Large intestine (tissue), 3 donors: ENCODE results near the gene SEMA4D. TPM values are rescaled to one million over a fixed set of nuclear protein-coding genes. Genes with fewer than 3 reads are reported as not detected.

ENCODE experiments used
- DNase-seq, 2 donors: peaks; one replicate each; pipeline versions ENCODE4 v3.0.0 to v3.0.0-alpha.2; 2013
- H3K27ac ChIP-seq: one replicate; pipeline ENCODE4 v1.5.1; 2013; ENCODE audit warnings: low read length
- H3K27me3 ChIP-seq: 2 replicates; pipeline ENCODE4 v1.6.1; 2013; ENCODE audit warnings: low read length; ENCODE audit not compliant: control insufficient read depth, insufficient read depth
- H3K36me3 ChIP-seq: 2 replicates; pipeline ENCODE4 v1.6.1; 2013; ENCODE audit warnings: low read length; ENCODE audit not compliant: control insufficient read depth, insufficient read depth
- H3K4me1 ChIP-seq: one replicate; pipeline ENCODE4 v1.6.1; 2013; ENCODE audit warnings: low read length; ENCODE audit not compliant: control insufficient read depth, insufficient read depth
- H3K4me3 ChIP-seq: one replicate; pipeline ENCODE4 v1.5.1; 2013; ENCODE audit warnings: low read length
- H3K9me3 ChIP-seq: one replicate; pipeline ENCODE4 v1.6.1; 2013; ENCODE audit warnings: mild to moderate bottlenecking, low read depth, low read length, moderate library complexity; ENCODE audit not compliant: control insufficient read depth
- WGBS: methylation state at CpG from one replicate; pipeline ENCODE4 v1.1.5; 2013; ENCODE audit warnings: low lambda C conversion rate; ENCODE audit not compliant: insufficient coverage; 5-methylcytosine and 5-hydroxymethylcytosine counted together
- polyA plus RNA-seq: library from polyadenylated mRNA; unstranded; fragments of 120-200 nt; gene quantifications from one replicate; pipeline ENCODE4 v1.2.1, GENCODE V29; 2013

SEMA4D gene
- polyA plus RNA-seq, 1 donor, result 32.8 TPM

DNA sequence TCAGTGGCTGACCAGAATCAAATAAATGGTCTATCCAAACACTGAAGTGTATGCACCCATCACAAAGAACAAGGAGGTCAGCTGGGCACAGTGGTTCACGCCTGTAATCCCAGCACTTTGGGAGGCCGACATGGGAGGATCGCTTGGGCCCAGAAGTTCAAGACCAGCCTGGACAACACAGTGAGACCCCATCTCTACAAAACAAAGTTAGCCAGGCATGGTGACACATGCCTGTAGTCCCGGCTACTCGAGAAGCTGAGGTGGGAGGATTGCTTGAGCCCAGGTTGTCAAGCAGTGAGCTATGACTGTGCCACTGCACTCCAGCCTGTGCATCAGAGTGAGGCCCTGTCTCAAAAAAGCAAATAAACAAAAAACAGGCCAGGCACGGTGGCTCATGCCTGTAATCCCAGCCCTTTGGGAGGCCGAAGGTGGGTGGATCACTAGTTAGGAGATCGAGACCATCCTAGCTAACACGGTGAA is 40.5 kb downstream of the SEMA4D start:
- Histone ChIP-seq H3K27ac (no peak overlapping the region), H3K36me3 (peaks cover 16% of the 10 kb centered on the region), H3K27me3 (no peaks in the 10 kb centered on the region), H3K4me1 (no peaks in the 10 kb centered on the region), H3K4me3 (no peak overlapping the region), H3K9me3 (no peaks in the 10 kb centered on the region)
- WGBS, result no CpG with 5 or more reads among the region's 9 CpGs
- DNase-seq, result no peak

DNA sequence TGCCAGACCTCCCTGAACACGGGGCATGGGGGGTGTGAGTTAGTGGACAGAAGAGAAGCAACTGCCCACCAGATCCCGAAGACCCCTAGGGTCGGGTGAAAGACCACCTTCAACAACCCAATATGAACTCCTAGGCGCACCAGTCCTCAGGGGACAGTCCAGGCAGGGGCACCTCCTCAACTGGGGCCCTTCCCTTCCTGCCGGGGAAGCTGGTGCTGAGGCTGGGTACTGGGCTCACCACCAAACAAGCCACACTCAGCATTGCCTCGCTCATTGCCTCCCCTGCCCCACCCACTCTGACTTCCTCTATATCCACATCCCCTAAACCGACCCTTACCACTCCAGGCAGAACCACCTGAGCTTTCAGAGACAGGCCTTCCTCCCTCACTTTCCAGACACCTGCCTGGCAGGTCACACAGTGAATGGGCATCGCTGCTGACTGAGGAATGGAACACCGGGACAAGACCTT is 42.5 kb downstream of the SEMA4D start:
- Histone ChIP-seq H3K4me1 (no peaks in the 10 kb centered on the region), H3K4me3 (no peak overlapping the region), H3K9me3 (no peaks in the 10 kb centered on the region), H3K27ac (no peak overlapping the region), H3K36me3 (peaks cover 16% of the 10 kb centered on the region), H3K27me3 (no peaks in the 10 kb centered on the region)
- no CpG with 5 or more reads among the region's 9 CpGs for WGBS
- no peak for DNase-seq

DNA sequence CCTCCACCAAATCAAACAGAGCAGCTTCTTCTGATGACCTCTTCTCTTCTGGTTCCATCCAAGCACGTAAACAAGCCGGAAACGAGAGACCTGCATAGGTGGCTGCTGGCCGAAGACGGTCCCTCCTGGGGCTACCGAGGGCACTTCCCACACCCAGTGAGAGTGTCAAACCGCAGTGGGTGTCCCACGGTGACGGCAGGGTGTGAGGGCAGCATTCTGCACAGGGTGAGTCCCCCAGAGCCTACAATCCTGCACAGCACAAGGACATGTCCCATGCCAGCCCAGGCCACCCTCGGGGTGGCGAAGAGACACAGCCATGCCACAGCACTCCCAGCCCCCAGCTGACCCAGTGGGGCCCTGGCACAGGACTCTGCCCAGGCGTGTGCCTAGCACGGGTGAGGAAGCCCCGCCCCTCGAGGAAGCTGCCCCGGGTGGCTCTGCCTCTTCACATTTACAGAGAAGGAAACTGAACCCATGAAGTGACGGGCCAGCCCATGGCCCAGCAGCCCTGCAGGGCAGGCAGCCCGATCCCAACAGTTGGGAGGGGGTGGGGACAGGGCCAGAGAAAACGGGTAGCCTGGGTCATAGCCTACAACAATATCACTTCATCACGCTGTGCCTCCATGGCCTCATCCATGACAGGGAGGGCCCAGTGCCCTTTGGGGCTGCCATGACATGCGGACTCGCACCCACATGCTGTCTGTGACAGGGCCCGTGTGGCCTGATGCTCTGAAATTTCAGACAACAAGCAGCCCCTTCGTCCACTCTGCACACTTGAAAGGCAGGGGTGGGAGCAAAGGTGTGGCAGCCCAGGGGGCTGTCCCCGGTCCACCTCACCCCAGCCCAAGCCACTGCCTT is 43.2 kb downstream of the SEMA4D start:
- no CpG with 5 or more reads among the region's 25 CpGs for WGBS
- no peak overlapping the region for H3K4me3 ChIP-seq
- H3K9me3 ChIP-seq, result no peaks in the 10 kb centered on the region
- H3K27me3 ChIP-seq, result no peaks in the 10 kb centered on the region
- no peak for DNase-seq
- H3K36me3 ChIP-seq, result peaks cover 16% of the 10 kb centered on the region
- no peaks in the 10 kb centered on the region for H3K4me1 ChIP-seq
- H3K27ac ChIP-seq, result no peak overlapping the region

GRCh38 chr9:89453452-89453851 is 44.5 kb downstream of the SEMA4D start:
- H3K36me3 ChIP-seq, result peaks cover 16% of the 10 kb centered on the region
- no peaks in the 10 kb centered on the region for H3K4me1 ChIP-seq
- H3K27me3 ChIP-seq, result no peaks in the 10 kb centered on the region
- DNase-seq, result no peak
- no peak overlapping the region for H3K27ac ChIP-seq
- H3K4me3 ChIP-seq, result no peak overlapping the region
- H3K9me3 ChIP-seq, result no peaks in the 10 kb centered on the region
- 100% methylated on average over 1 of the region's 11 CpGs for WGBS

GRCh38 chr9:89452561-89452960 is 45.4 kb downstream of the SEMA4D start:
- no peak overlapping the region for H3K27ac ChIP-seq
- no peaks in the 10 kb centered on the region for H3K9me3 ChIP-seq
- H3K4me1 ChIP-seq, result no peaks in the 10 kb centered on the region
- no peak for DNase-seq
- no peaks in the 10 kb centered on the region for H3K27me3 ChIP-seq
- no CpG with 5 or more reads among the region's 7 CpGs for WGBS
- H3K36me3 ChIP-seq, result peaks cover 16% of the 10 kb centered on the region
- H3K4me3 ChIP-seq, result no peak overlapping the region

DNA sequence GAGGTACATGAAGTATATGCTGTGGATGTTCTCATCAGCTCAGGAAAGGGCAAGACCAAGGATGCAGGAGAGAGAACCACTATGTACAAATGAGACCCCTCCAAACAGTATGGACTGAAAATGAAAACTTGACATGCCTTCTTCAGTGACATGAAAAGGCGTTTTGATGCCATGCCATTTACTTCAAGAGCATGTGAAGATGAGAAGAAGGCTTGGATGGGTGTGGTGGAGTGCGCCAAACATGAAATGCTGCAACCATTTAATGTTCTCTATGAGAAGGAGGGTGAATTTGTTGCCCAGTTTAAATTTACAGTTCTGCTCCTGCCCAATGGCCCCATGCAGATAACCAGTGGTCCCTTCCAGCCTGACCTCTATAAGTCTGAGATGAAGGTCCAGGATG is 47.7 kb downstream of the SEMA4D start:
- H3K4me3 ChIP-seq, result no peak overlapping the region
- peaks cover 16% of the 10 kb centered on the region for H3K36me3 ChIP-seq
- H3K27me3 ChIP-seq, result no peaks in the 10 kb centered on the region
- H3K4me1 ChIP-seq, result no peaks in the 10 kb centered on the region
- WGBS, result no CpG with 5 or more reads among the region's 2 CpGs
- DNase-seq, result no peak
- H3K27ac ChIP-seq, result no peak overlapping the region
- no peaks in the 10 kb centered on the region for H3K9me3 ChIP-seq

GRCh38 chr9:89449261-89449671 is 48.6 kb downstream of the SEMA4D start:
- WGBS, result 100% methylated on average over 2 of the region's 17 CpGs
- no peak for DNase-seq

GRCh38 chr9:89448821-89449220 is 49.1 kb downstream of the SEMA4D start:
- Histone ChIP-seq H3K4me1 (no peaks in the 10 kb centered on the region), H3K4me3 (no peak overlapping the region), H3K27me3 (no peaks in the 10 kb centered on the region), H3K36me3 (peaks cover 6% of the 10 kb centered on the region), H3K9me3 (no peaks in the 10 kb centered on the region), H3K27ac (no peak overlapping the region)
- no CpG with 5 or more reads among the region's 8 CpGs for WGBS
- DNase-seq, result no peak

More at GRCh38 chr9:89449261-89449671, 48.6 kb downstream of the SEMA4D start:
- H3K27ac ChIP-seq, result no peak overlapping the region
- H3K27me3 ChIP-seq, result no peaks in the 10 kb centered on the region
- H3K36me3 ChIP-seq, result peaks cover 9% of the 10 kb centered on the region
- no peaks in the 10 kb centered on the region for H3K4me1 ChIP-seq
- H3K9me3 ChIP-seq, result no peaks in the 10 kb centered on the region
- H3K4me3 ChIP-seq, result no peak overlapping the region

DNA sequence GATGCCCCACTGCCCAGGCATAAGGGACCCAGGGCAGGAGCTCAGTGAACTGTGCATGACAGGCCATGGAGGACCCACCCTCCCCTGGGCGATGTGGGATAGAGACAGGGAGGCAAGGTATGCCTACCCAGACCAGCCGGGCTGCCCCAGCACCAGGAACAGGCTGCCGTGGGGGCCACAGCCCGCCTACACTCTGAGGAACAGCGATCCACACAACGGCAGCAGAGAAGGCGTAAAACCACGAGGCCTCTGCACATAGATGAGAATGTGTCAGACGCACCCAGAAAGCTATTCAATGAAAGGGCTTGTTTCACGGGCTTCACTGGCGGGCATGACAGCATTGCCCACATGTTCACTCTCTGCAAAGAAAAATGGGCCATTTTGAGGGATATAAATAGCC is 49.5 kb downstream of the SEMA4D start:
- H3K27ac ChIP-seq, result no peak overlapping the region
- WGBS, result no CpG with 5 or more reads among the region's 11 CpGs

GRCh38 chr9:89447416-89447815 is 50.5 kb downstream of the SEMA4D start:
- Histone ChIP-seq H3K27ac (no peak overlapping the region), H3K4me1 (no peaks in the 10 kb centered on the region), H3K9me3 (no peaks in the 10 kb centered on the region), H3K27me3 (no peaks in the 10 kb centered on the region), H3K4me3 (no peak overlapping the region), H3K36me3 (peaks cover 3% of the 10 kb centered on the region)
- DNase-seq, result no peak
- no CpG with 5 or more reads among the region's 8 CpGs for WGBS

More for the DNA sequence above, 49.5 kb downstream of the SEMA4D start:
- peaks cover 4% of the 10 kb centered on the region for H3K36me3 ChIP-seq
- no peak for DNase-seq
- H3K4me1 ChIP-seq, result no peaks in the 10 kb centered on the region
- no peaks in the 10 kb centered on the region for H3K9me3 ChIP-seq
- no peak overlapping the region for H3K4me3 ChIP-seq
- no peaks in the 10 kb centered on the region for H3K27me3 ChIP-seq

DNA sequence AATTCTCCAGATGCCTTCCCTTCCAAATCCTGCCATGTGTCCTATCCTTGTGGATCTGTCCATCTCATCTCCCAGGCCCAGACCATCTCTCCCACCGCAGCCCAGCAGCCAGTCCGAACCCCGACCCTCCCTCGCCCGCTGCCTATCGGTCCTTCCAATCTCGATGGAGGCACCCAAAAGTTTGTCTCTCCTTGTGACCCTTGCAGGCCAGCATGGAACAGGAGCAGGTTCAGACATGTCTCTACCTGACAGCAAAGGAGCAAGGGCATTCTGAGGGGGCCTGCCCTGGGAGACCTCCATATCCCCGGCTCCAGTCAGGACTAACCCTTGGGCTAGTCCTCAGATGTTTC is 51.0 kb downstream of the SEMA4D start:
- Histone ChIP-seq H3K4me3 (no peak overlapping the region), H3K27ac (no peak overlapping the region), H3K36me3 (peaks cover 3% of the 10 kb centered on the region), H3K9me3 (no peaks in the 10 kb centered on the region), H3K4me1 (peaks cover 1% of the 10 kb centered on the region), H3K27me3 (no peaks in the 10 kb centered on the region)
- no peak for DNase-seq
- WGBS, result no CpG with 5 or more reads among the region's 8 CpGs
